ENCODE measurements around the gene ANXA10.

ANXA10 gene

GRCh38 chr4:168124008-168124641, 31.8 kb downstream of the ANXA10 start:
- TF ChIP-seq CTCF (IDR thresholded peaks at IDR 0.05; ENCODE audit: control insufficient read depth, insufficient read depth, low read depth, low read length, missing control alignments), result no peak
- no peak overlapping the region for H3K4me3 ChIP-seq (ENCODE audit: control insufficient read depth, low read depth, low read length)
- no peak for DNase-seq (ENCODE audit: low read depth)

GRCh38 chr4:168126952-168127351, 34.6 kb downstream of the ANXA10 start:
- TF ChIP-seq CTCF (IDR thresholded peaks at IDR 0.05; ENCODE audit: control insufficient read depth, insufficient read depth, low read depth, low read length, missing control alignments), result no peak
- no peak overlapping the region for H3K4me3 ChIP-seq (ENCODE audit: control insufficient read depth, low read depth, low read length)
- DNase-seq (ENCODE audit: low read depth), result no peak

- TF ChIP-seq CTCF (IDR thresholded peaks at IDR 0.05; ENCODE audit: control insufficient read depth, insufficient read depth, low read depth, low read length, missing control alignments), result no peak
- no peak for DNase-seq (ENCODE audit: low read depth)
- H3K4me3 ChIP-seq (ENCODE audit: control insufficient read depth, low read depth, low read length), result no peak overlapping the region
These were observed 36.3 kb downstream of the ANXA10 start for GRCh38 chr4:168128601-168129000.

GRCh38 chr4:168129046-168129772, 36.9 kb downstream of the ANXA10 start:
- no peak overlapping the region for H3K4me3 ChIP-seq (ENCODE audit: control insufficient read depth, low read depth, low read length)
- no peak for DNase-seq (ENCODE audit: low read depth)
- no peak for TF ChIP-seq CTCF (IDR thresholded peaks at IDR 0.05; ENCODE audit: control insufficient read depth, insufficient read depth, low read depth, low read length, missing control alignments)

GRCh38 chr4:168129802-168130201, 37.5 kb downstream of the ANXA10 start:
- TF ChIP-seq CTCF (IDR thresholded peaks at IDR 0.05; ENCODE audit: control insufficient read depth, insufficient read depth, low read depth, low read length, missing control alignments), result no peak
- no peak overlapping the region for H3K4me3 ChIP-seq (ENCODE audit: control insufficient read depth, low read depth, low read length)
- no peak for DNase-seq (ENCODE audit: low read depth)

GRCh38 chr4:168131196-168131595, 38.9 kb downstream of the ANXA10 start:
- DNase-seq (ENCODE audit: low read depth), result no peak
- TF ChIP-seq CTCF (IDR thresholded peaks at IDR 0.05; ENCODE audit: control insufficient read depth, insufficient read depth, low read depth, low read length, missing control alignments), result no peak
- H3K4me3 ChIP-seq (ENCODE audit: control insufficient read depth, low read depth, low read length), result no peak overlapping the region

Measured in AG09309 (cell line).